Renal cortex interstitium (tissue), 11 donors: Measurements from ENCODE around the gene MAPKBP1. TPM values are rescaled to one million over a fixed set of nuclear protein-coding genes. Genes with fewer than 3 reads are reported as not detected.

Source experiments
- DNase-seq, 11 donors: peaks; one replicate each; pipeline ENCODE4 v3.0.0-alpha.2; 2013; ENCODE audit warnings: low read depth in 9 of 11, low spot score in 4 of 11; ENCODE audit errors: extremely low read depth in 1 of 11
- polyA plus RNA-seq, 3 donors: library from polyadenylated mRNA; unstranded; fragments of 120-200 nt; gene quantifications; one replicate each; pipeline ENCODE4 v1.2.1, GENCODE V29; 2013; ENCODE audit not compliant: insufficient read length in 3 of 3

Gene MAPKBP1
- polyA plus RNA-seq, 3 donors: 13.7 to 17.9 (median 13.8) TPM

DNA sequence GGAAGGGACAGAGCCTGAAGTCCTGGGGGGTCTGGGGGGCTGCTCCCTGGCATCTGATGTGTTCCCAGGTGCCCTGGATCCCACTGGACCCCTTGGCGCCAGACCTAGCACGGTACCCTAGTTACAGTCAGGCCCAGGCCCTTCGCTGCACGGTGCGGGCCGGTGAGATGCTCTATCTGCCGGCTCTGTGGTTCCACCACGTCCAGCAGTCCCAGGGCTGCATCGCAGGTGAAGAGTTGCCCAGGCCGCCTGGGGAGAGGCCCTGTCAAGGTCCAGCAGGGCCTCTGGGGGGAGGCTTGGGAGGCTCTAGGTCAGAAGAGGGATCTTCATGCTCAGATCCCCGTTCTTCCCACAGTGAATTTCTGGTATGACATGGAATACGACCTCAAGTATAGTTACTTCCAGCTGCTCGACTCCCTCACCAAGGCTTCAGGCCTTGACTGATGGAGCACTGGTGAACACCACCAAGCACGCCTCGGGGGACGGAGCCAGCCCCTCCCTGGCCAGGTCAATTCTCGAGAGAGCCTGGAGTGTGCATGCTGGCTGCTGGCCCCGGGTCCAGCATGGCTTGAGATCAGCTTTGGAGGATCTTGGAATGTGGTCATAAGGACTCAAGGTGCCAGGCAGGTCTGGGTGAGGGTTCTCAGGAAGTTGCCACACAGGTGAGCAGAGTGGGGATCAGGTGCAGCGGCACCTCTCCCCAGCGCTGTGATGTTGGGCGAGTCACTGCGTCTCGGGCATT is 62.6 kb downstream of the MAPKBP1 start:
- DNase-seq: no peak

DNA sequence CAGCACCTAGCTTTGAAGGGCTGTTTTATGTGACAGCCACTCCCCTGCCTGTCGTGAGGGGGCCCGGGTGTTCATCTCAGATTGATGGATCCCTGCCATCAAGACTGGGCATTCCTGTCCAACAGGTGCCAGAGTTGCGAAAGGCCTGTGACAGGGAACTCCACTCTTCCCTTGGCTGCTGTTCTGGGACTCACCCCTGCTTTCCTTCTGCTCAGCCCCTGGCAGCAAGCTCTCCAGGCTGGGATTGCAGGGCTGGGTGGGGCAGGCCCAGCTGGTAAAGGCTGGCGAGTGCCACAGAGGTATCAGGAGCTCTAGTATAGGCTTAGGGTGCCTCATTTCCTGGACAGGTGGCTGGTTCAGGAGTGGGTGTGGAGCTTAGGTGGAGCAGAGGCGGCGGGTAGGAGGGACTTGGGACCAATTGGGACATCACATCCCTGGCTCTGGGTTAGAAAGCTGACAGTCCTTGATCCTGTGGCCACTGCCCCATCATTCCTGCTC is 64.2 kb downstream of the MAPKBP1 start, which contains the start of gene PLA2G4B:
PLA2G4B (plus strand) TSS at position 448 of the 498 bp plus-strand sequence. CDS start 67 bp downstream, outside the sequence.
- no peak for DNase-seq

GRCh38 chr15:41839781-41840491 is 65.7 kb downstream of the MAPKBP1 start:
- DNase-seq: no peak

DNA sequence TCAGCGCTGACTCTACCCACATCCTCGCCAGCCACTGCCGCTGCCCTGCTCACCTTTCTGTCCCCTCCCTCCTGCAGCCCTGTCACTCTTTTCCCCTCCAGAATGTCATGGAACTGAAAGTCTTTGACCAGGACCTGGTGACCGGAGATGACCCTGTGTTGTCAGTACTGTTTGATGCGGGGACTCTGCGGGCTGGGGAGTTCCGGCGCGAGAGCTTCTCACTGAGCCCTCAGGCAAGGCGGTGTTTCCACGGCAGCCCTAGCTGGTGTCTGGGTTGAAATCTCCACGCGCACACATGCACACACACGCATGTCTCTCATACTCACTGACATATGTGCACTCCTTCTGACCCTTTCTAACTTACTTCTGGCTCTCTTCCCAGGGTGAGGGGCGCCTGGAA is 66.4 kb downstream of the MAPKBP1 start:
- DNase-seq: no peak

DNA sequence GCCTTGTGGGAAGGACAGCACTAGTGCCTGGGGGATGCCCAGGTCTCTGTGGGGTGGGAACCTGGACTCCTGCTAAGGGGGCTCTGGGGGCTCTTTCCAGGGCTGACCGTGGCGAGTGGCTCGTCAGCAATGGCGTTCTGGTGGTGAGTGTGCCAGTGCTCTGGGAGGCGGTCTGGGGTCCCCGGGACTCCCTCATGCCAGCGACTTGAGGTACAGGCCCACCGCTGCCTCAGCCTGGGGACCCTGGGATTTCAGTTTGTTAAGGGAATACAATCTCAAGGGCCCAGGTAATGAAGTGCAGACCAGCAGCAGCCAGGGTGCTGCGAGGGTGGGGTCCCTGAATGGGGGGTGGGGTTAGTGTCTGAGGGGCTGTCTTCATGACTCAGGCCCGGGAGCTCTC is 66.8 kb downstream of the MAPKBP1 start:
- DNase-seq: no peak

GRCh38 chr15:41842229-41842628 is 67.9 kb downstream of the MAPKBP1 start:
- no peak for DNase-seq

GRCh38 chr15:41843571-41843970 is 69.3 kb downstream of the MAPKBP1 start:
- DNase-seq: no peak

GRCh38 chr15:41844814-41845213 is 70.5 kb downstream of the MAPKBP1 start:
- no peak for DNase-seq

DNA sequence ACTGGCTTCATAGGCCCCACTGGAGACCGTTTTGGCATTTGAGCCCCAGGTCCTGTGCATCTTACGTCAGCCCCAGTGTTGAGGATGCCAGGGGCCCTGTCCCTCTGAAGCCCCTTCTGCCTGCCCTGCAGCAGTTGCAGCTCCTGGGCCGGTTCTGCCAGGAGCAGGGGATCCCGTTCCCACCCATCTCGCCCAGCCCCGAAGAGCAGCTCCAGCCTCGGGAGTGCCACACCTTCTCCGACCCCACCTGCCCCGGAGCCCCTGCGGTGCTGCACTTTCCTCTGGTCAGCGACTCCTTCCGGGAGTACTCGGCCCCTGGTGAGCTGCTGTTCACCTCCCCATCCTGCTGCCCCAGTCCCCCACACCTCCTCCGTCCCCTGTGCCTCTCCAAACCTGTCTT is 72.9 kb downstream of the MAPKBP1 start:
- DNase-seq: no peak

- DNase-seq: no peak
Measured at GRCh38 chr15:41847981-41848380, 73.7 kb downstream of the MAPKBP1 start.

- DNase-seq: no peak
Measured at GRCh38 chr15:41848631-41849030, 74.3 kb downstream of the MAPKBP1 start.

DNA sequence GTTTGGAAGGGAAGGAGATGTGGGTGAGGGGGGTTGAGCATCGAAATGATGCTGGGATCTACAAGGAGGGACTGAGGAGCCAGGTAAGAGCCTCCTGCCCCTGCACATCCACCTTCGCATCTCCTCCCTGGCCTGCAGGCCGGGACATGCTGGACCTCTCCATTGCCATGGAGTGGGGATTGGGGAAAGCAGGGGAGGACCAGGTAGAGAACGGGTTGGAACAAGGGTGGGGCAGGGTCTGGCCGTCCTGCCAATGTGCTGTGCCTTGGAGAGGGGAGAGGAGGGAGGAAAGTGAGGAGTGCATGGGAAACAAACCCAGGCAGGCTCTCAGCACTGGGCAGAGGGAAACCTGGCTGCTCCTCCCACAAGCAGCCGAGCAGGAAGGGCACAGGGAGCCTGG is 74.9 kb downstream of the MAPKBP1 start:
- DNase-seq: no peak

GRCh38 chr15:41849861-41850260 is 75.6 kb downstream of the MAPKBP1 start:
- DNase-seq: no peak

GRCh38 chr15:41850482-41851166 is 76.3 kb downstream of the MAPKBP1 start:
- DNase-seq: no peak

DNA sequence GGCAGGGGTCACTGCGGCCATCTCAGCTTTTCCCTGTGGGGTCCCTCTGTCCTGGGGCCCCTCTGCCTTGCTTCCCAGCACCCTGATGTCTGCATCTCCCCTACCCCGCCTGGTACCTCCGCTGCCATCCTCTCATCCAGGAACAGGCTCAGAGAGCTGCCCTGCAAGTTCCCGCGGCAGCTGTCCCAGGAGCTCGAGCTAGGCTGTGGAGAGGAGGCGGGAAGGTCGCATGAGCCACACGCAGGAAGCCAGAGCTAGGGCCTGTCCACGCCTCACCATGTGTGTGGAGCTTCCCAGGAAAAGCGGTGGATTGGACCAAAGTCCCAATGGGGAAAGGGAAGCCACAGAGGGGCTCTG is 76.9 kb downstream of the MAPKBP1 start:
- DNase-seq: no peak

DNA sequence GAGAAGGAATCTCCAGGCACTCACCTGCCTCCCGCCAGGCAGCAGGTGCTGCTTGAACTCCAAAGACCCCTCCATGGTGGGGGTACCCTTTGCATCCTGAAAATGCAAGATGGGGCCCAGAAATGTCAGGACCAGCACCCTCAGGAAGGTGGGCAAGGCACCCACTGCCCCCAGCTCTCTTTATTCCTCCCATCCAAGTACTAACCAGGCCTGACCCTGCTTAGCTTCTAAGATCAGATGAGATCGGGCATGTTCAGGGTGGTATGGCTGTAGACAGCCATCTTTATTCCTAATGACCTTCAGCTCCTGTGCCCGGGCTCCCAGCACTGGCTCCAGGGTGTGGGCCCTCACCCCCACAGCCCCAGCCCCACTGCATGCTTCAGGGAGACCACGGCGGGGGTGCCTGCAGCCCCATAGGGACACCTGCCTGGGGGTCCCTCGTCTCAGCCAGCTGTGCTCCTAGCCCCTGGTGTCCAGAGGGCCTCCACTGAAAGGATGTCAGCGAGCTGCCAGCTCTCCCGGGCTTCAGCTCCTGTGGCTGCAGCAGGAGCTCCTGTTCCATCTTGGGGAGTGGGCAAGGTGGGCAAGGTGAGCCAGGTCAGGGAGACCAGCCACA is 77.6 kb downstream of the MAPKBP1 start:
- DNase-seq: no peak

DNA sequence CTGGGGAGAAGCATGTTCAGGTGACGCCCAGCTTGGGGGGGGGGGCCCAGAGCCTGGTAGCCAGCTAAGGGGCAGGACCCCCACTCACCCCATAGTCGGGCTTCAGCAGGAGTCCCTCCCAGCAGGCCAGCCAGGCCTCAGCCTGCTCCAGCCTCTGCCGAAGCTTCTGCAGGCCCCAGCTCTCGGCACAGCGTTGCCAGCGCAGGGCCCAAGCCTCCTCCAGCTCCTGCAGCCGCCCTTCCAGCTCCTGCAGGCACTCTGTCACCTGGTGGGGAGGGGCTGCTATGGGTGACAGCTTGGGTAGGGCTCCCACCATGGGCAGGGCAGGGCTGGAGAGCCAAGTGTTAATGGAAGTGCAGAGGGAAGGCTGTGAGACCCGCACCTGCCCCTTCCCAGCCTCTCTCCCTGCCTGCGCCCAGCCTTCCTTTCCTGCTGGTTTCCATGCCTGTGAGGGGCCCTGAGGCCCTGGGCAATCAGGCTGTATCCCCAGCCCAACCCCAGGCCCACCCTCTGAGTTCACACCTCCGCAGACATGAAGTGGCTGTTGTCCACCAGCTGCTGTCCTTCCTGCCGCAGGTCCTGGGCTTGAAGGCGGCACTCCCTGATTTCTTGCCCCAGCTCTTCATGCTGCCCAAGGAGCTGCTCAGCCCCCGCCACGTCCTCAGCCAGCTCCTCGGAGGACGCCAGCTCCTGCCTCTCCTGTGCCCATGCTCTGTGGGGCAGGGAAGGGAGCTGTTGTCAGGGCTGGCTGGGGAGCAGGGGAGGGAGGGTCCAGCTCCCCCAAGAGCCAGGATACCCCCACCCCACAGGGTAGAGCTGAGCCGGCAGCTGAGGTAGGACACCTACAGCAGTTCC is 78.7 kb downstream of the MAPKBP1 start:
- no peak for DNase-seq

GRCh38 chr15:41853831-41854230 is 79.5 kb downstream of the MAPKBP1 start:
- no peak for DNase-seq

DNA sequence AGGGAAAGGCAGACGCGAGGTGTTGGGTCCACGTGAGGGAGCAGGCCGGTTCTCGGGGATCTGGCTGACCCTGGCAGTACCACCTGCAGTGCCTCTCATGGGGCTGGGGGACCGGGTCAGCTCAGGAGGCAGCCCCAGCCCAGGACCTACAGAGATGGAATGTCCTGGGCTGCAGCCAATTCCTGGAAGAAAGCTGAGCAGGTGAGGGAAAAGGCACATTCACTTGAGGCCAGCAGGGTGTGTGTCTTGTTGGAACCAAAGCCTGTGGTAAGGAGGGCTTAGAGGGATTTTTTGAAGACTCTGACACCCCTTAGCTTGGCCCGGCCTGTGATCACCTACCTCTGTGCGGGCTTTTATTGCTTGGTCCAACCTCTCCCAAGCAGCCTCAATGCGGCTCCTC is 80.2 kb downstream of the MAPKBP1 start:
- no peak for DNase-seq
